Peyer's patch (tissue), 4 donors: ENCODE results near the gene MXD4.

ENCODE experiments used
- CTCF ChIP-seq, 6 experiments: fragments of 450-650 bp in 4 of 6; fragments of 200-600 bp in 2 of 6; sonication (generic) in 1 of 6; IDR thresholded peaks; one replicate each; pipeline ENCODE4 v1.5.1; 2017 to 2019; ENCODE audit warnings: antibody characterized with exemption in 6 of 6, mild to moderate bottlenecking in 3 of 6, moderate library complexity in 1 of 6
- POLR2A ChIP-seq, 2 donors: fragments of 450-650 bp; IDR thresholded peaks; one replicate each; pipeline ENCODE4 v1.5.1; 2017; ENCODE audit warnings: antibody characterized with exemption in 2 of 2, mild to moderate bottlenecking in 2 of 2, moderate library complexity in 2 of 2

DNA sequence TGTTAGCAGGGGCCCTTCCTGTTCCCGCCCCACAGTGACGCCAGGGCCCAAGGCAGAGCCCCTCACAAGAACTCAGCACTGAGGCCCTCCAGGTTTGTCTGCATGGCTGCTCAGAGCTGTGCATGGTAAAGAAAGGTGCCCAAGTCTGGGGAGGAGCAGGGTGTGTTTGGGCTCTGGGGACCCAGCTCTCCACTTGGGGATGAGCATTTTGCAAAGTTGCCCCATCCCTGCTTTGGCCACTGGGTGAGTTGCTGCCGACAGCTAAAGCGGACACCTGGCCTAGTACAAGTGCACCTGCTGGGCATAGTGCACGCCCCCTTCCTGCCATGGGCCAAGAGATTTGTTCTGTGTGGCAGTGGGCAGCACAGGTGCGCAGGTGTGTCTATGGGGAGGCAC lies 2.0 kb upstream of the MXD4 start:
- TF ChIP-seq CTCF (IDR thresholded peaks at IDR 0.05): no peak
- no peak for TF ChIP-seq POLR2A (IDR thresholded peaks at IDR 0.05)
